GM20431 (cell line): Measurements from ENCODE around the gene CHD5.

Experiments used
- in situ Hi-C: fragments of 300-500 bp; cut with MseI, MboI; formaldehyde crosslinking; loops from one replicate; pipeline ENCODE4 v1.15.0; 2020; ENCODE audit warnings: low sequenced_read_pairs; ENCODE audit not compliant: unreplicated experiment

Gene CHD5

GRCh38 chr1:6162341-6162740 is 17.8 kb downstream of the CHD5 start:
- in situ Hi-C loops, result no loop called here

GRCh38 chr1:6158181-6158580 is 21.9 kb downstream of the CHD5 start:
- in situ Hi-C loops, result no loop called here

- in situ Hi-C loops, result no loop called here
Measured at GRCh38 chr1:6157528-6158174, 22.5 kb downstream of the CHD5 start.

- in situ Hi-C loops, result no loop called here
Measured at GRCh38 chr1:6157132-6157527, 23.0 kb downstream of the CHD5 start.

GRCh38 chr1:6154525-6155319 is 25.4 kb downstream of the CHD5 start:
- in situ Hi-C loops, result no loop called here

GRCh38 chr1:6152882-6153281 is 27.2 kb downstream of the CHD5 start:
- in situ Hi-C loops, result no loop called here

- in situ Hi-C loops, result no loop called here
Measured at GRCh38 chr1:6152181-6152580, 27.9 kb downstream of the CHD5 start.

GRCh38 chr1:6151291-6151822 is 28.8 kb downstream of the CHD5 start:
- in situ Hi-C loops, result no loop called here

GRCh38 chr1:6150006-6150938 is 29.8 kb downstream of the CHD5 start:
- in situ Hi-C loops, result no loop called here

- in situ Hi-C loops, result no loop called here
Measured at GRCh38 chr1:6149597-6149996, 30.5 kb downstream of the CHD5 start.

GRCh38 chr1:6148497-6149241 is 31.5 kb downstream of the CHD5 start:
- in situ Hi-C loops, result no loop called here

GRCh38 chr1:6145864-6146410 is 34.2 kb downstream of the CHD5 start:
- in situ Hi-C loops, result no loop called here

GRCh38 chr1:6145396-6145750 is 34.7 kb downstream of the CHD5 start:
- in situ Hi-C loops, result no loop called here

- in situ Hi-C loops, result no loop called here
Measured at GRCh38 chr1:6144647-6145395, 35.3 kb downstream of the CHD5 start.

- in situ Hi-C loops, result no loop called here
Measured at GRCh38 chr1:6144175-6144574, 35.9 kb downstream of the CHD5 start.

- in situ Hi-C loops, result no loop called here
Measured at GRCh38 chr1:6143395-6143794, 36.7 kb downstream of the CHD5 start.

GRCh38 chr1:6142734-6143133 is 37.4 kb downstream of the CHD5 start:
- in situ Hi-C loops, result no loop called here

GRCh38 chr1:6142036-6142621 is 38.0 kb downstream of the CHD5 start:
- in situ Hi-C loops, result no loop called here

- in situ Hi-C loops, result no loop called here
Measured at GRCh38 chr1:6141592-6141991, 38.5 kb downstream of the CHD5 start.
